NCI-H1092 (cell line): ENCODE data around the gene TSEN54.

Experiments used
- DNase-seq: peaks from one replicate; lab custom pipeline; 2025; lab: John Stamatoyannopoulos, UW

TSEN54 gene

DNA sequence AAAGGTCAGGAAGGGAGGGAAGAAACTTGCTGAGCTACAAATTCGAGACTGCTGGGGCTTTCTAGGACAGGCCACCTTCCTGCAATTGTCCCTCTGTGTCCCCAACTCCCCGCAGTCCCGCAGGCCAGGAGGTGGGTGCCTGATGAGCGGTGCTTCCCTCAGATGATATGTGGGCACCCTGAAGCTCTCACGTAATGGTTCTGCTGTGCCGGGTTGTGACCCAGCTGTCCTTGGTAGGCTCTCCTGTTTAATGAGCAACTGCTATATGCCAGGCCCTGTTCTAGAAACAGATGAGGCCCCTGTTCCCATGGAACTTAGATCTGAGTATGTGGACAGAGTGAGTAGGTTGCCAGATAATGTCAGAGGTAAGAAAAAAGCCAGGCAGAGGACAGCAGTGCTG lies 49.3 kb downstream of the TSEN54 start:
- DNase-seq, result no peak

DNA sequence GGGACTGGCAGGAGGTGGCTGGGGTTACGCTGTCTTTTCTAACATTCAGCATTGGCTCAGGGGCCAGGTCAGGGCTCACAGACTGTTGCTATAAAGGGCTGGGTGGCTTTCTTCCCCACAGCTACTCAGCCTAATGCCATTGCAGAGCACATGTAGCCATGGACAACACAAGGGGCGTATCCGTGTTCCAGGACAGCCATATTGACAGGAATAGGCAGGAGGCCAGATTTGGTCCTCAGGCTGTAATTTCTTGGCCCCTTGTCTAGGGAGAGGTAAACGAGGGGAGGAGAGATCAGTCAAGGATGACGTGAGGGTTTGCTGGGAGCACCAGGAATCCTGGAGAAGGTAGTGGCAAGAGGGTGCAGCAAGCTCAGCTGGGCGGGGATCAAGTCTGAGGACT lies 50.1 kb downstream of the TSEN54 start:
- no peak for DNase-seq

DNA sequence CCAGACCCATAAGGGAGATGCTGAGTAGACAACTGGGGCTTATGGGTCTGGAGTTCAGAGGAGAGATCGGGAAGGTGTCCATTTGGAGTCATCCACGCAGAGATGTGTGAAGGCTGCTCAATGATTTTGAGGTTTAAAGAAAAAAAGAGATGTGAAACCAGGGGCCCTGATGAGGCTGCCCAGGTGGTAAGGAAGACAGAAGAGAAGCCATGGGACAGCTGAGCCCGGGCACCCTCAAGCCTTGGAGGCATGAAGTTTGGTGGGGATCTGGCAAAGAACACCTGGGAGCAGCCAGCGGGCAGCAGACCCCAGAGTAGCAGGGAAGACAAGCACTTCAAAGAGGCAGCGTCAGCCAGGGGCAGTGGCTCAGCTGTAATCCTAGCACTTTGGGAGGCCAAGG lies 50.5 kb downstream of the TSEN54 start:
- DNase-seq, result no peak

DNA sequence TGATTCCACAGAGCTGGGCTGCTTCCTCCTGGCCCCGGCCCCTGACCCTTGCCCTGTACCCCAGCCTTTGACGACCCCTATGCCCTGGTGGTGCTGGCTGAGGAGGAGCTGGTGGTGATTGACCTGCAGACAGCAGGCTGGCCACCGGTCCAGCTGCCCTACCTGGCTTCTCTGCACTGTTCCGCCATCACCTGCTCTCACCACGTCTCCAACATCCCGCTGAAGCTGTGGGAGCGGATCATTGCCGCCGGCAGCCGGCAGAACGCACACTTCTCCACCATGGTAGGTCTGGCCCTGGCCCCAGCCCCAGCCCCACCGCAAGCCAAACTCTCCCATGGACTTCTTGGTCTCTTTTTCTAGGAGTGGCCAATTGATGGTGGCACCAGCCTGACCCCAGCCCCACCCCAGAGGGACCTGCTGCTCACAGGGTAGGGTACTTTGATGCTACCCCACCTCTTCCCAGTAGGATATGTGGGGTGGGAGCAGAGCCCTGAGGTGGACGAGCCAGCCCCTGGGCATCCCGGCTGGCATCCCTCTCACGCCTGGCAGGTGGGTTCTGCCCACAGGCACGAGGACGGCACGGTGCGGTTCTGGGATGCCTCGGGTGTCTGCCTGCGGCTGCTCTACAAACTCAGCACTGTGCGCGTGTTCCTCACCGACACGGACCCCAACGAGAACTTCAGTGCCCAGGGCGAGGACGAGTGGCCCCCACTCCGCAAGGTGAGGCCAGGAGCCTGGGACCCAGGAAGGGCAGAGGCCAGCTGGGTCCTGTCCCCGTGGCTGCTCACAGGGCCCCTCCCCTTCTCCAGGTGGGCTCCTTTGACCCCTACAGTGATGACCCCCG lies 52.3 kb downstream of the TSEN54 start:
- DNase-seq, result no peak

DNA sequence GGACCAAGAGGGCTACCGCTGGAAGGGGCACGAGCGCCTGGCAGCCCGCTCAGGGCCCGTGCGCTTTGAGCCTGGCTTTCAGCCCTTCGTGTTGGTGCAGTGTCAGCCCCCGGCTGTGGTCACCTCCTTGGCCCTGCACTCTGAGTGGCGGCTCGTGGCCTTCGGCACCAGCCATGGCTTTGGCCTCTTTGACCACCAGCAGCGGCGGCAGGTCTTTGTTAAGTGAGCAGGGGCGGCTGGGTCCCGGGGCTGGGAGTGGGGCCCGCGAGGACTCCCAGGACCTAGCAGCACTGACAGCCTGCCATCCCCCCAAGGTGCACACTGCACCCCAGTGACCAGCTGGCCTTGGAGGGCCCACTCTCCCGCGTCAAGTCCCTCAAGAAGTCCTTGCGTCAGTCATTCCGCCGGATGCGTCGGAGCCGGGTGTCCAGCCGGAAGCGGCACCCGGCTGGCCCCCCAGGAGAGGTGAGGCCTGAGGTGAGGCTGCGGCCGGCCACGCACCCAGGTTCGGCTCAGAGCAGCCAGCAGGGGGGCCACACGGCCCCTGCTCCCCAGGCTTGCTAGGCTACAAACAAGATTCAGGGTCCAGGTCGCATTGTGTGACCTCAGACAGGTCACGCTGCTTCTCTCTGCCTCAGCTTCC lies 53.8 kb downstream of the TSEN54 start:
- DNase-seq, result no peak

DNA sequence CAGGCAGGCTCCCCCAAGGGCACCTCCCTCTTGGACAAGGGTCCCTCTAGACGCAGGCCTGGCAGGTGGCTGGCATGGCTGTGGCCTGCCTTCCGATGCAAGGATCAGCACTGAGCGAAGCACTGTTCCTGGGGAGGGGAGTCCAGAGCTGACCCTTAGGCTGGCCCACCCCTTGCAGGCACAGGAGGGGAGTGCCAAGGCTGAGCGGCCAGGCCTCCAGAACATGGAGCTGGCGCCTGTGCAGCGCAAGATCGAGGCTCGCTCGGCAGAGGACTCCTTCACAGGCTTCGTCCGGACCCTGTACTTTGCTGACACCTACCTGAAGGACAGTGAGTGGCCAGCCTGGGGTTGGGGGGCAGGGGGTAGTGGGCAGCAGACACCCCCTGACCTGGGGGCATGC lies 54.4 kb downstream of the TSEN54 start:
- no peak for DNase-seq

DNA sequence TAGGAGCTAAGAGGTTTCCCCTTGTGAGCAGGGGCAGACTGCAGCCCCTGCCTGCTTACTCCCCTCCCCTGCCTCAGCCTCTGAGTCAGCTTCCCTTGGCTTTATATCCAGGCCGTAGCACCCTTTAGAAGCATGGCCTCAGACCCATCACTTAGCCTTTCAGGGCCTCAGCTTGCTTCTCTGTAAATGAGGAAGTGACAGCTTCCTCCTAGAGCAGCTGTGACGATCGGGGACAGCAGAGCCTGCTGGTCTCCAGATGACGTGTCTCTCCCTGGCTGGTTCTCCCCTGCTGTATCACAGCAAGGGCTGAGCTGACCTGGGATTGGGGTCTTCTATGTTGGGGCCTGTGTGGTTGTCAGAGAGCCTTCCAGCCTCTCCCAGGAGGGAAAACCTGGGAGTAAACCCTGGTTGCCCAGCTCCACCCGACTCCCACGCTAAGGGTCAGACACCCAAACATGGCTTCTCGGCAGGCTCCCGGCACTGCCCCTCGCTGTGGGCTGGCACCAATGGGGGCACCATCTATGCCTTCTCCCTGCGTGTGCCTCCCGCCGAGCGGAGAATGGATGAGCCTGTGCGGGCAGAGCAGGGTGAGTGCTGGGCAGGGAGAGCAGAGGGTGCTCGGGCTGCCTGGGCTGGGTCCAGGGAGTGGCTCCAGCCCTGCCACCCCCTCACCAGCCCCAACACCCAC lies 55.0 kb downstream of the TSEN54 start:
- DNase-seq, result no peak

DNA sequence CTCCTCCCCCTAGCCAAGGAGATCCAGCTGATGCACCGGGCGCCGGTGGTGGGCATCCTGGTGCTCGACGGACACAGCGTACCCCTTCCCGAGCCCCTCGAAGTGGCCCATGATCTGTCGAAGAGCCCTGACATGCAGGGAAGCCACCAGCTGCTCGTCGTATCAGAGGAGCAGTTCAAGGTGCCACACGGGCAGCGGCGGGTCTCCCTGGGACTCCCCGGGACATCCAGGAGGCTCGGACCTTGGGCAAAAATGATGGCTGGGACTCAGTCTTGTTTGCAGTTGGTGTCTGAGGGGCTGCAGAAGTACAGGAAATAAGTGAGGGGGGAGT lies 55.5 kb downstream of the TSEN54 start:
- DNase-seq, result no peak

DNA sequence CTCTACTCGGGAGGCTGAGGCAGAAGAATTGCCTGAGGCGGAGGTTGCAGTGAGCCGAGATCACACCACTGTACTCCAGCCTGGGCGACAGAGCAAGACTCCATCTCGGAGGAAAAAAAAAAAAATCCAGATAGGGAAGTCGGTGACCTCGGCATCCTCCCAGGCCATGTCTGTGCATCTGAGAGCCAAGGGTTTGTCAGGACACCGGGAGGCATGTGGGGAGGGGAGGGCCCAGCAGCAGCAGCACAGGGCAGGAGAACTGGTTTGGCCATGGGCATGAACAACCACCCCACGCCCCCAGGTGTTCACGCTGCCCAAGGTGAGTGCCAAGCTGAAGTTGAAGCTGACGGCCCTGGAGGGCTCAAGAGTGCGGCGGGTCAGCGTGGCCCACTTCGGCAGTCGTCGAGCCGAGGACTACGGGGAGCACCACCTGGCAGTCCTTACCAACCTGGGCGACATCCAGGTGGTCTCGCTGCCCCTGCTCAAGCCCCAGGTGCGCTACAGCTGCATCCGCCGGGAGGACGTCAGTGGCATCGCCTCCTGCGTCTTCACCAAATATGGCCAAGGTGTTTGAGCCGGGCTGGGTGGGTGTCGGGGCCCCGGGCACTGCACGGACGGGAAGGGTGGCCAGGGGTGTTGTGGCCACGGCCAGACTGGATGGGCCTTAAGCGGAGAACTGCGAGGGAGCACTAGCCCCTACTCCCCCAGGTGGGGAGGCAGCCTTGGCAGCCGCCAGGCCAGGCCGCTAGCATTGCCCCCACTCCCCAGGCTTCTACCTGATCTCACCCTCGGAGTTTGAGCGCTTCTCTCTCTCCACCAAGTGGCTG lies 56.6 kb downstream of the TSEN54 start:
- no peak for DNase-seq

DNA sequence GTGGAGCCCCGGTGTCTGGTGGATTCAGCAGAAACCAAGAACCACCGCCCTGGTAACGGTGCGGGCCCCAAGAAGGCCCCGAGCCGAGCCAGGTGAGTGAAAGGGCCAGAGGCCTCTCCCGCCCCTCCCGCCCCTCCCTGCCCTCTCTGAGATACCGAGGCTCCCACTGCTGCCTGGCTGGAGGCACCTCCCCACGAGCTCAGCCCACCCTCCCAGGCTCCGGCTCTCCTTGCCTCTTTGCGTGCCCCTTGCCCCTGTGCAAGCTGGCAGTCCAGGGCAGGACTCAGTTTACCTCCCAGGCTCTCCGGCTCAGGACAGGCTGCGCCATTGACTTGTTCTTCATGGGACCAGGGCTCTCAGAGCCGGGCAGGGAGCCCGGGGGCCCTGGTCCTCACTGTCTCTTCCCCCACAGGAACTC lies 57.2 kb downstream of the TSEN54 start:
- DNase-seq, result no peak

DNA sequence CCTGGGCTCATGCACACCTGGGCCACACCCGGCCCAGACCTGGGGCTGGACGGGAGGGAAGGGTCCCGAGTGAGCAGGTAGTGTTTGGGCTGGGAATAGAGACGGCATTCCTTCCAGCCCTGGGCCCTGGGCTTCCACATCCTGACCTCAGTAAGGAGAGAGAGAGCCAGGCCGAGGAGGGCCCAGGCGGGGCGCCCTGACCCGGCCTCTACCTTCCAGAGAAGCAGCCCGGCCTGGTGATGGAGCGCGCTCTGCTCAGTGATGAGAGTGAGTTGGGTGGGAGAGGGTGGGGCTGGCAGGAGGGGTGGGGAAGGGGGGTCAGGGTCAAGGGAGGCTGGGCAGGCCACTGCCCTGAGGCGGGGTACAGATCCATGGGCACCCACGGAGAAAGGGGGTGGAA lies 57.7 kb downstream of the TSEN54 start:
- DNase-seq, result no peak
